Measurements from ENCODE around the gene VPS13D.

The VPS13D gene

GRCh38 chr1:12544357-12544756 is 314.5 kb downstream of the VPS13D start:
- H3K79me2 ChIP-seq (ENCODE audit: insufficient read depth, low read length): no peaks in the 10 kb centered on the region
- no peak overlapping the region for H3K9ac ChIP-seq (ENCODE audit: low read depth, low read length)
- H3K9me3 ChIP-seq (ENCODE audit: insufficient read depth, low read length, severe bottlenecking): no peaks in the 10 kb centered on the region
- no peak overlapping the region for H3K4me3 ChIP-seq (ENCODE audit: low read depth in 1 of 2, low read length in 2 of 2)
- no peak for DNase-seq
- H3K4me2 ChIP-seq (ENCODE audit: insufficient read depth, low read length): no peak overlapping the region
- TF ChIP-seq CTCF (IDR thresholded peaks at IDR 0.05; ENCODE audit: borderline replicate concordance, extremely low read depth, low read length, poor library complexity, severe bottlenecking): no peak
- no peak for TF ChIP-seq EZH2 (IDR thresholded peaks at IDR 0.05; ENCODE audit: borderline replicate concordance, low read depth, low read length, severe bottlenecking)
- H3K4me1 ChIP-seq (ENCODE audit: insufficient read depth, low read length): no peaks in the 10 kb centered on the region
- no peaks in the 10 kb centered on the region for H4K20me1 ChIP-seq (ENCODE audit: insufficient read depth, low read length)
- H3K27me3 ChIP-seq (ENCODE audit: insufficient read depth, low read length, poor library complexity): no peaks in the 10 kb centered on the region
- H3K36me3 ChIP-seq (ENCODE audit: insufficient read depth, low read length): no peaks in the 10 kb centered on the region
- H3K27ac ChIP-seq (ENCODE audit: low read length): no peak overlapping the region
- no peak for ATAC-seq (ENCODE audit: insufficient read depth, low read depth)
- no peak overlapping the region for H2AFZ ChIP-seq (ENCODE audit: low read depth, low read length)

GRCh38 chr1:12544992-12545391 is 315.2 kb downstream of the VPS13D start:
- Histone ChIP-seq H3K79me2 (ENCODE audit: insufficient read depth, low read length) (no peaks in the 10 kb centered on the region), H3K36me3 (ENCODE audit: insufficient read depth, low read length) (no peaks in the 10 kb centered on the region), H3K27ac (ENCODE audit: low read length) (no peak overlapping the region), H3K4me1 (ENCODE audit: insufficient read depth, low read length) (no peaks in the 10 kb centered on the region), H4K20me1 (ENCODE audit: insufficient read depth, low read length) (no peaks in the 10 kb centered on the region), H3K9ac (ENCODE audit: low read depth, low read length) (no peak overlapping the region), H3K27me3 (ENCODE audit: insufficient read depth, low read length, poor library complexity) (no peaks in the 10 kb centered on the region), H3K4me3 (ENCODE audit: low read depth in 1 of 2, low read length in 2 of 2) (no peak overlapping the region), H2AFZ (ENCODE audit: low read depth, low read length) (no peak overlapping the region), H3K9me3 (ENCODE audit: insufficient read depth, low read length, severe bottlenecking) (no peaks in the 10 kb centered on the region), H3K4me2 (ENCODE audit: insufficient read depth, low read length) (no peak overlapping the region)
- ATAC-seq (ENCODE audit: insufficient read depth, low read depth): no peak
- TF ChIP-seq CTCF (IDR thresholded peaks at IDR 0.05; ENCODE audit: borderline replicate concordance, extremely low read depth, low read length, poor library complexity, severe bottlenecking): no peak
- no peak for TF ChIP-seq EZH2 (IDR thresholded peaks at IDR 0.05; ENCODE audit: borderline replicate concordance, low read depth, low read length, severe bottlenecking)
- no peak for DNase-seq

GRCh38 chr1:12546771-12547585 is 317.1 kb downstream of the VPS13D start:
- TF ChIP-seq EZH2 (IDR thresholded peaks at IDR 0.05; ENCODE audit: borderline replicate concordance, low read depth, low read length, severe bottlenecking) (no peak), CTCF (IDR thresholded peaks at IDR 0.05; ENCODE audit: borderline replicate concordance, extremely low read depth, low read length, poor library complexity, severe bottlenecking) (no peak)
- Histone ChIP-seq H3K4me3 (ENCODE audit: low read depth in 1 of 2, low read length in 2 of 2) (no peak overlapping the region), H3K4me2 (ENCODE audit: insufficient read depth, low read length) (no peak overlapping the region), H3K9me3 (ENCODE audit: insufficient read depth, low read length, severe bottlenecking) (no peaks in the 10 kb centered on the region), H3K79me2 (ENCODE audit: insufficient read depth, low read length) (no peaks in the 10 kb centered on the region), H2AFZ (ENCODE audit: low read depth, low read length) (no peak overlapping the region), H3K9ac (ENCODE audit: low read depth, low read length) (no peak overlapping the region), H3K27me3 (ENCODE audit: insufficient read depth, low read length, poor library complexity) (no peaks in the 10 kb centered on the region), H3K36me3 (ENCODE audit: insufficient read depth, low read length) (no peaks in the 10 kb centered on the region), H4K20me1 (ENCODE audit: insufficient read depth, low read length) (no peaks in the 10 kb centered on the region), H3K27ac (ENCODE audit: low read length) (no peak overlapping the region), H3K4me1 (ENCODE audit: insufficient read depth, low read length) (no peaks in the 10 kb centered on the region)
- ATAC-seq (ENCODE audit: insufficient read depth, low read depth) (no peak), DNase-seq (no peak)
